ENCODE results near the gene OTULINL.

The OTULINL gene

GRCh38 chr5:14603141-14603540, 21.5 kb downstream of the OTULINL start:
- no peak for DNase-seq

GRCh38 chr5:14607104-14607503, 25.5 kb downstream of the OTULINL start:
- DNase-seq: no peak

- DNase-seq: no peak
Measured at GRCh38 chr5:14608169-14608568, 26.6 kb downstream of the OTULINL start.

GRCh38 chr5:14611737-14612136, 30.1 kb downstream of the OTULINL start:
- no peak for DNase-seq

DNA sequence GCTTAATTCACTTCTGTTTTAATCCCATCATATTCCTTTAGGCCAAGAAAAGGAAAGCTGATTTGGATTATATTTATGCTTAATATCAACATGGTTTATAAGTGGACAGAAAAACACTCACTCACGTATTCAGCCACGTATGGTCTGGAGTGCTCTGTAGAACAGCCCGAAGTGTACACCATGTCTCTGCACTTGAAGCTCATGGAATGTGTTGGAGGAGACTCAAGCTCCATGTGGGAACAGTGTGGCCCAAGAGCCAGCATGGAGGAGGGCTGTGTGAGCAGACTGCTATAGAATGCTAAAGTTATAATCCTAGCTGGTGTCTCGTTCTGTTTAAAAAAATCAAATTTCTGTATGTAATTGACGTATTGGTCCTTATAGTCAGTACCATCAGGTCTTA, 32.9 kb downstream of the OTULINL start:
- no peak for DNase-seq

GRCh38 chr5:14615365-14615764, 33.8 kb downstream of the OTULINL start:
- DNase-seq: no peak

GRCh38 chr5:14617441-14617840, 35.8 kb downstream of the OTULINL start:
- DNase-seq: no peak

- DNase-seq: no peak
Measured at GRCh38 chr5:14627270-14627669, 45.7 kb downstream of the OTULINL start.

- no peak for DNase-seq
Measured at GRCh38 chr5:14628346-14628745, 46.8 kb downstream of the OTULINL start.

- DNase-seq: no peak
Measured at GRCh38 chr5:14630671-14631070, 49.1 kb downstream of the OTULINL start.

GRCh38 chr5:14635656-14636055, 54.1 kb downstream of the OTULINL start:
- no peak for DNase-seq

- no peak for DNase-seq
Measured at GRCh38 chr5:14640765-14641164, 59.2 kb downstream of the OTULINL start.

- DNase-seq: no peak
Measured at GRCh38 chr5:14644623-14645237, 63.1 kb downstream of the OTULINL start.

DNA sequence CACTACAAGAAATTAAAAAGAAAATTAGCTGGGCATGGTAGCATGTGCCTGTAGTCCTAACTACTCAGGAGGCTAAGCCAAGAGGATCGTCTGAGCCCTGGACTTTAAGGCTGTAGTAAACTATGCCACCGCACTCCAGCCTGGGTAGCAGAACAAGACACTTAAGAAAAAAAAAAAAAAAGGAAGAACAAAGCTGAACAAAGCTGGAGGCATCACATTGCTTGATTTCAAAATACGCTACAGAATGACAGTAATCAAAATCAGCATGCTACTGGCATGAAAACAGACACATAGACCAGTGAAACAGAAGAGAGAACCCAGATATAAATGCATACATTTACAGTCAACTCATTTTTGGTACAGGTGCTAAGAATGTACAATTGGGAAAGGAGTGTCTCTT, 68.5 kb downstream of the OTULINL start:
- no peak for DNase-seq

DNA sequence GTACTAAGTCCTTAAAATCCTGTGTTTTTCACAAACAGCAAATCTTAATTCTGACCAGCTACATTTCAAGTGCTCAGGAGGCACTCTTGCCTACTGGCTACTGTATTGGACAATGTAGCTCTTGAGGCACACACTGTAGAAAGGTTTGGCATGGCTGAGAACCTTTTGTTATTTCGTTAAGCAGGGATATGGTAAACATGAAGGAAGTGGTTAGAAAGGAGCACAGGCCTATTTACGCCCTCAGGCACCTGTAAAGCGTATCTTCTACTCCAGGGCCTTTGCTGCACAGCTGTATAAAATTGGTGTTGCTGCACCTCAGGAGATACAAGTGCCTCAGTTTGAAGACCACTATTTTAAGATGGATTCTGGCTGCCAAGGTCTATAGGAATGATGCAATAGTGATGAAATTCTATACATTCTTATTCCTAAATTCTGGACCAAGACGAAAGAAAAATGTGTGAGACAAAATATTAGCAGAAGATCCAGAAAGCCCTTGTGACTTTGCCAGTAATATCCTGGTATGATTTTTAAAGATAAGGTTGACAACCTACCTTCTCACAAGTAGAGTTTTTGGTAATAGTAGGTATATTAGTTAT, 73.7 kb downstream of the OTULINL start:
- no peak for DNase-seq

DNA sequence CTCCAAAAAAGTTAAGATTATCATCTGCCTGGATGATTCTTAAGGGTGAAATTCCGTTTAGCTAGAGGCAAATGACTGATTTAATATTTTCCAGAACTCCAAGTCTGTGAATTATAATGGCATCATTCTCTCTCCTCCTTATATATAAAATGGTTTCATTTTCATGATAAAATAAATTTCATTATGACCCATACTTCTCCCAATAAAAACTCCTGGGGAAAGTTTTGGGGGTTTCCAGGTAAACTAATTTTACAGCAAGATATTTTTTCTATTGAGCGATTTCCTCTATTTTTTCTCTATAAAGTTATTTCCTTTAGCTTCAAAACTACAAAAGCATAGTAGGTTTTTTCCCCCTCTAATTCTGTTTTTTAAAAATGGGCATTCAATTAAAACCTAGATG, 75.3 kb downstream of the OTULINL start:
- no peak for DNase-seq

GRCh38 chr5:14659821-14660607, 78.4 kb downstream of the OTULINL start:
- no peak for DNase-seq

- DNase-seq: no peak
Measured at GRCh38 chr5:14660833-14661232, 79.2 kb downstream of the OTULINL start.

Measured in NCI-H345 (cell line).